Measurements from ENCODE around the gene KIFC3. TPM values are rescaled to one million over a fixed set of nuclear protein-coding genes. Genes with fewer than 3 reads are reported as not detected.

KIFC3 gene
- total RNA-seq, 4 donors from 2014 or later, result 28.2 to 76.8 (median 46.6) TPM

DNA sequence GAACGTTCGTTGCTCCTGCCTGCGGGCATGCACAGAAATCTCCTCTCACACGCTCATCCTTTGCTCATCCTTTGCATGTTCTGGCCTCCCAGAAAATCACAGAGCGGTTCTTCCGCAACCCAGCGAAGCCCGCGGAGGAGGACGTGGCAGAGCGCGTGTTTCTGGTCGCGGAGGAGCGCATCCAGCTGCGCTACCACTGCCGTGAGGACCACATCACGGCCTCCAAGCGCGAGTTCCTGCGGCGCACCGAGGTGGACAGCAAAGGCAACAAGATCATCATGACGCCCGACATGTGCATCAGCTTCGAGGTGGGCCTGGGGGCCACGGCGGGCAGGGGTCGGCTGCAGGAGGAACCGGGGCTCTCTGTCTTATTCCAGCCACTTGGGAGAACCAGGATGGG is 76.3 kb downstream of the KIFC3 start:
- intact Hi-C loops (cut with DNase I), result no loop called here

DNA sequence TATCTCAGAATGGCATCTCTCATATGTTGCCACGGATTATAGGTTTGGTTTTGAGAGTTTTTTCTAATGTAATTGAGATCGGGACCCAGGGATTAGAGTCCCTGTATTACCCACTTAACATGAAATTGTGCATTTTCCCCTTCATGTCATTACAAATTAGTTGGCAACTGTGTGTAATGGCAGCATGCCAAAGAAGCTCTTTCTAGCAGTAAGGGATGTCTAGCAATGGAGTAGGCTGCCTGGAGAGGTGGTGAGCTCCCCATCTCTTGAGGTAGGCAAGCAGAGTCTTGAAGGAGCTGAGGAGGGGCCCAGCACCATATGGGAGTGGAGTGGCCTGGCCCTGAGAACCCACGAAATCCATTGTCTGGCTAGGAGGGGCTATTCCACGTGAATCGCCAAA is 76.7 kb downstream of the KIFC3 start:
- no peaks in the 10 kb centered on the region for H3K4me1 ChIP-seq
- peaks cover 0 to 19% (median 0%) of the 10 kb centered on the region in 4 donors for H3K27me3 ChIP-seq
- 82% methylated on average over 4 of the region's 5 CpGs for WGBS
- no peak for DNase-seq (ENCODE audit: extremely low spot score)
- TF ChIP-seq POLR2A (IDR thresholded peaks at IDR 0.05; ENCODE audit: low read depth), result no peak
- intact Hi-C loops (cut with DNase I), result no loop called here
- no peak overlapping the region for H3K4me3 ChIP-seq
- no peaks in the 10 kb centered on the region for H3K36me3 ChIP-seq
- no peak overlapping the region for H3K27ac ChIP-seq (replicated peaks in 1 of 4)
- H3K9me3 ChIP-seq, result no peaks in the 10 kb centered on the region

More for the DNA sequence above, 76.3 kb downstream of the KIFC3 start:
- no peaks in the 10 kb centered on the region for H3K9me3 ChIP-seq
- no peak for DNase-seq (ENCODE audit: extremely low spot score)
- no peaks in the 10 kb centered on the region for H3K36me3 ChIP-seq
- H3K4me3 ChIP-seq, result no peak overlapping the region
- TF ChIP-seq CTCF (IDR thresholded peaks at IDR 0.05), result no peak
- no peak for TF ChIP-seq POLR2AphosphoS5 (IDR thresholded peaks at IDR 0.05)
- no peak for TF ChIP-seq POLR2A (IDR thresholded peaks at IDR 0.05; ENCODE audit: low read depth)
- TF ChIP-seq EP300 (IDR thresholded peaks at IDR 0.05), result no peak
- H3K27me3 ChIP-seq, result peaks cover 0 to 19% (median 0%) of the 10 kb centered on the region in 4 donors
- 93% methylated on average over 29 of the region's 30 CpGs for WGBS
- H3K4me1 ChIP-seq, result no peaks in the 10 kb centered on the region
- H3K27ac ChIP-seq (replicated peaks in 1 of 4), result no peak overlapping the region

- H3K4me1 ChIP-seq, result no peaks in the 10 kb centered on the region
- intact Hi-C loops (cut with DNase I), result no loop called here
- H3K27me3 ChIP-seq, result peaks cover 0 to 19% (median 0%) of the 10 kb centered on the region in 4 donors
- H3K9me3 ChIP-seq, result no peaks in the 10 kb centered on the region
- no peak overlapping the region for H3K27ac ChIP-seq (replicated peaks in 1 of 4)
- no peaks in the 10 kb centered on the region for H3K36me3 ChIP-seq
- DNase-seq (ENCODE audit: extremely low spot score), result no peak
- no peak overlapping the region for H3K4me3 ChIP-seq
- WGBS, result 66% methylated on average over 5 of the region's 5 CpGs
- TF ChIP-seq POLR2AphosphoS5 (IDR thresholded peaks at IDR 0.05) (no peak), EP300 (IDR thresholded peaks at IDR 0.05) (no peak), POLR2A (IDR thresholded peaks at IDR 0.05; ENCODE audit: low read depth) (no peak)
These were observed 77.1 kb downstream of the KIFC3 start for GRCh38 chr16:57725151-57725550.

DNA sequence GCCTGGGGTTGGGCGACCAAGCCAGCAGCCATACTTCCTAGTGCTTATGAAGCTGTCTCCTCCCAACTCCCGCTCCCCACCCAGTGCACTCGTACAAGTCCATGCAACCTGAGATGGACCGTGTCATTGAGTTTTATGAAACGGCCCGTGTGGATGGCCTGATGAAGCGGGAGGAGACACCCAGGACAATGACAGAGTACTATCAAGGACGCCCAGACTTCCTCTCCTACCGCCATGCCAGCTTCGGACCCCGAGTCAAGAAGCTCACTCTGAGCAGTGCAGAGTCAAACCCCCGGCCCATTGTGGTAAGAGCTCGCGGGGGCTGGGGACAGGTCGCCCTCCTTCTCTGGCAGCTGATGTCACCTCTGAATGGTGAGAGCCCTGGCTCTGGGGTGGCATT is 77.8 kb downstream of the KIFC3 start:
- H3K27ac ChIP-seq (replicated peaks in 1 of 4), result no peak overlapping the region
- H3K27me3 ChIP-seq, result peaks cover 0 to 19% (median 0%) of the 10 kb centered on the region in 4 donors
- H3K9me3 ChIP-seq, result no peaks in the 10 kb centered on the region
- H3K4me1 ChIP-seq, result no peaks in the 10 kb centered on the region
- H3K36me3 ChIP-seq, result no peaks in the 10 kb centered on the region
- intact Hi-C loops (cut with DNase I), result no loop called here
- no peak overlapping the region for H3K4me3 ChIP-seq
- no peak for DNase-seq (ENCODE audit: extremely low spot score)
- WGBS, result 66% methylated on average over 11 of the region's 15 CpGs
- TF ChIP-seq EP300 (IDR thresholded peaks at IDR 0.05), result no peak
- no peak for TF ChIP-seq CTCF (IDR thresholded peaks at IDR 0.05)
- no peak for TF ChIP-seq POLR2AphosphoS5 (IDR thresholded peaks at IDR 0.05)
- no peak for TF ChIP-seq POLR2A (IDR thresholded peaks at IDR 0.05; ENCODE audit: low read depth)

GRCh38 chr16:57723170-57723569 is 79.1 kb downstream of the KIFC3 start:
- no peaks in the 10 kb centered on the region for H3K4me1 ChIP-seq
- peaks cover 0 to 27% (median 0%) of the 10 kb centered on the region in 4 donors for H3K27me3 ChIP-seq
- TF ChIP-seq POLR2A (IDR thresholded peaks at IDR 0.05; ENCODE audit: low read depth) (no peak), EP300 (IDR thresholded peaks at IDR 0.05) (no peak), POLR2AphosphoS5 (IDR thresholded peaks at IDR 0.05) (no peak), CTCF (IDR thresholded peaks at IDR 0.05) (no peak)
- H3K27ac ChIP-seq (replicated peaks in 1 of 4), result no peak overlapping the region
- no peak for DNase-seq (ENCODE audit: extremely low spot score)
- WGBS, result 82% methylated on average over 7 of the region's 7 CpGs
- intact Hi-C loops (cut with DNase I), result no loop called here
- H3K36me3 ChIP-seq, result no peaks in the 10 kb centered on the region
- H3K4me3 ChIP-seq, result no peak overlapping the region
- no peaks in the 10 kb centered on the region for H3K9me3 ChIP-seq

GRCh38 chr16:57722651-57723050 is 79.6 kb downstream of the KIFC3 start:
- intact Hi-C loops (cut with DNase I), result no loop called here
- Histone ChIP-seq H3K9me3 (no peaks in the 10 kb centered on the region), H3K36me3 (no peaks in the 10 kb centered on the region), H3K27ac (replicated peaks in 1 of 4) (no peak overlapping the region), H3K4me1 (no peaks in the 10 kb centered on the region), H3K4me3 (no peak overlapping the region), H3K27me3 (peaks cover 0 to 32% (median 0%) of the 10 kb centered on the region in 4 donors)
- WGBS, result 80% methylated on average over 11 of the region's 11 CpGs
- TF ChIP-seq EP300 (IDR thresholded peaks at IDR 0.05) (no peak), POLR2AphosphoS5 (IDR thresholded peaks at IDR 0.05) (no peak), POLR2A (IDR thresholded peaks at IDR 0.05; ENCODE audit: low read depth) (no peak), CTCF (IDR thresholded peaks at IDR 0.05) (no peak)
- DNase-seq (ENCODE audit: extremely low spot score), result no peak
